GM19043 (cell line): Measurements from ENCODE around the gene A1BG.
A peak's percentile ranks its signal among the peaks of the same experiment; 100 is the strongest.
"Not testable (repeated sequence)": the region's sequence is repeated elsewhere in the genome, so short reads cannot be mapped to it uniquely, and the experiment has no call there.

Experiments used
- ATAC-seq: cut with Tn5 transposase; IDR thresholded peaks from one replicate; pipeline ENCODE4 v1.9.1; 2021; ENCODE audit warnings: low read depth; ENCODE audit not compliant: unreplicated experiment

Gene A1BG

DNA sequence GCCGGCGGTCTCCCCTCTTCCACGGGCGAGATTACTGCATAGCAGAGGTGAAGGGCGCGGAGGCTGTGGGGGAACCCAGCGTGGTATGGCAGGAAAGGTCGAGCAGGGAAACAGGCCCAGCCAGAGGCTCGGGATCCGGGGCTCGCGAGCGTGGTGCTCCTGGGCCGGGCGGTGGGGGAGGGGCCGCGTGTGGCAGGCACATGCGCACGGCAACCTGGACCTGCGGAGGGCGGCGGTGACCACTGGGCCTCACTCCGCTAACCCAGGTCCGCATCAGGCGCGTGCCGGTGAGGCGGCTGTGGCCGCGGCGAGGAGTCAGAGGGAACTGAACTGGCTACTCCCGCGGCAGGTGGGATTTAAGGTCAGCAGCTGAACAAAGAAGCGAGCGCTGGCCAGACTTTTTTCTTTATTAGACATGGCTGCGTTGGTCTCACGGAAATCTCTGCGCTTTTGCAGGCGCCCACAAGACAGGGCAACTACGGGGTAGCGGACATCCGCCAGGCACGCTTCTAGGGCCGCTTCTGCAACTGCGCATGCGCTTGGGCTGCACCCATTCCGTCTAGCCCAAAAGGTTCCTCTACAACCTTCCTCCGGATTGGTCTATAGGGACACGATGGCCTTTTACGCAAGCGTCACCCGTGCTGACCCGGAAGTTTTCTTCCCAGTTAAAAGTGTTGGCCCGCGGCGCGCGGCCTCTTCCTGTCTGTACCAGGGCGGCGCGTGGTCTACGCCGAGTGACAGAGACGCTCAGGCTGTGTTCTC, 33.5 kb upstream of the A1BG start, which contains the start of gene RPS5:
Gene RPS5 (plus strand): TSS at position 694 of the 762 bp plus-strand sequence. CDS start 869 bp downstream, outside the sequence.
- ATAC-seq: peak; percentile 92

DNA sequence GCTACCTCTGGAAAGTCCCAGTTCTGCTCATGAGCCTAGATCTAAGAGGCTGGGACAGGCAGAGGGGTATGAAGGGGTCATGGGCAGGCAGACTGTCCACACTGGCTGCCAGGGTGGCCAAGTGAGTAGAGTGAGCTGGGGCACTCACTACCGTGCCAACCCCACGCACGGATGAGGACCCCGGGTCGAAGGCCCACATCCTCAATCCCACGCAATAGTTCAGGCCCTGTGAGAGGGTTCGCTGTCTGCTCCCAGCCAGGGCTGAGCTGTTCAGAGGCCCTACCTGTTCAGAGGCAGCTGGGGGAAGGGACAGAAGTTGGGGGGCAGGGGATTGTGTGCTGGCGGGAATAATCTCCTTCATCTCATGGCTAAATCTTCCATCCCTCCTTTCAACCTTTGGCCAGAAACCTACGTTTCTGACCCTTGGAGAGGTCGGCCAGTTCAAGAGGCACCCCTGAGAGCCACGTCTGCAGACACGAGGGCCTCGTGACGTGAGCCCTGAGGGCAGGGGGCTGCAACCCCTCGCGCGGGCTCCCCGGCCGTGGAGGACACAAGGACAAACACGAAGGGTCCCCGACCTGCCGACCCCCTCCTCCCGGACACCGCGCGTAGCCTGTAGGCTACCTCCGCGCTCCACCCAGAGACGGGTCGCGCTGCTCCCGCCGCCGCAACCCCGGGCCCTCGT, 32.7 kb upstream of the A1BG start:
- no peak for ATAC-seq

DNA sequence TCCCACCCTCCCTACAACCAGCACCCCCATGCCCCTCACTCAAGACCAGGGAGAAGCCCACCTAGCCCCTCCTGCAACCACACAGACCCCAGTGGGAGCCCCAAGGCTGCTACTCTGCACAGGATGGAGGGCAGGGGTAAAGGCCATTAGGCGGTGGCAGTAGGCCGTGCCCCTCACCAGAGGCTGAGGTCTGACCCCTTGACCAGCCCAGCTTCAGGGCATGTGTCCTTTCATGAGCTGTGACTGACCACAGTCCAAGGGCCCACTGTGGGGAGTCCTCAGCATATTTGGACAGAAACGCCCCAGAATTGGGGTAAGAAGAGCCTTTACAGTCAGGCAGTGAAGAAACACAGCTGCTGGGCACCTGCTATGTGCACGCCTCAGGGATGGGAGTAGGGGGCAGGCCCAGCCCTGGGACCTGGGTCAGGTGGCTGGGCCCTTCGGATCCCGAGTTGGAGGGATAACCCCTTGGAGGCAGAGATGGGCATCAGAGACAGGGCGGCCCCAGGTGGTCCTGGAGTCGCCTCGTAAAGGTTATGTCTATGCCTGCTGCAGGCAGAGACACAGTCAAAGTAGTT, 32.1 kb upstream of the A1BG start:
- no peak for ATAC-seq

GRCh38 chr19:58382997-58383603, 29.8 kb upstream of the A1BG start:
- no peak for ATAC-seq

- no peak for ATAC-seq
Observed at GRCh38 chr19:58381460-58382212, 28.3 kb upstream of the A1BG start.

DNA sequence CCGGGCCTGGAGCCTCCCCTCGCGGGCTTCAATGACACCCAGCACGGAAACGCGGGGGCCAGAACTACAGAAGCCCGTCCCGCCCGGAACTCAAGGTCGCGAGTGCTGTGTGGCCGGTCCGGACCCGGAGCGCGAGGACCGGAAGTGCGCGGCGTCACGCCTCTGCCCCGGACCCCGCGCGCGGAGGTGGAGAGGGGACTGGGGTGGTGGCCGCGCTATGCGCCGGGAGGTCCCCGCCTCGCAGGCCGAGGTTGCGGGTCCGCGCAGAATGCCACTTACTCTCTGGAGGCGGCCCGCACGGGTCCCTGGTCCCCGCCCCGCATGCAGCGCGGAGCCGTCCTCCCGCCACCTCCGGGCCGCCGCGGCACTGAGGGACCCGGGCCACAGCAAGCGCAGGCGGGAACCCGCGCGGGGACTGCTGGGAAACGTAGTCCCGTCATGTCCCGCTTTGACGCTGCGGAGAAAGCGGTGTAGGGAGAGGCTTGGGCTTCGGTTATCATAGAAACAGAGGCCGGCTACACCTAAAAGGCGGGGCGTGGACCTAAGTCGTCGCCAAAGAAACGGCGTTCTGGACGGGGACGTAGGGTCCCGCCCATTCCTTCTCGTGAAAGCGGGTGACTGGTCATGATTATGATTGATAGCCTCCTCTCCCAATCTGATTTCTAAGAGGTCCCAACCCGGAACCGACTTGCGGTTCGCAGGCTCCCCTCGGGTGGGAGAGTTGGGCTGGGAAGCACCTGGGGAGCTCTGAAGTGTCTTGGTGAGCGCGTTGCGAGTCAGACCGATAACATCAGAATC, 27.6 kb upstream of the A1BG start, which contains the start of gene ZNF837:
Gene ZNF837 (minus strand): TSS at position 369 of the 798 bp plus-strand sequence. CDS start 11,698 bp downstream, outside the sequence.
- peak; percentile 83 for ATAC-seq

DNA sequence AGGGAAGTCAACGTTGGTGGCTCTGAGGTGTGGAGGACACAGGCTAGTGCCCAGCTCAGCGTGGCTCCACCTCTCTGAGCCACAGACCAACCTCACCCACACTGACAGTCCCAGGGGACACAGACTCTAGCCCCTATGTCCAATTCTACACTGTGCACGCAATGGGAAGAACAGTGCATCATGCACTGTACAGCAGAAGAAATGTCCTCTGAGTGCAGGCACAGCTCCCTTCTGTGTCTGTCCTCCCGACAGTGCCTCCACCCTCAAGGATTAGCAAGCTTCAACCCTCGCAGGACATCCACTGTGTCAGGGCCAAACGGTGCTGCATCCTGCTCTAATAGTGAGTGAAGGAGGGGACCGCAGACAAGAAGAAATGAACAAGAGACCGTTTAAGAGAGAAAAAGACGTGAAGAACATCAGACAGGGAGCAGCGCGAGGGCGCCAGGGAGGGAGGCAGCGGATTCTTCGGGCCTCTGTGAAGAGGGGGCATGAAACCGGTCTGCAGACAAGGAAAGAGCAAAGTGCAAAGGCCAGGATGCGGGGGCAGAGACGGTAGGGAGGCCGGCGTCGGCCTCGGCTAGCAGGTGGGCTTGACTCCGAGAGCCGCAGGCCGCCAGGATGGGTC, 26.9 kb upstream of the A1BG start:
- ATAC-seq: no peak

DNA sequence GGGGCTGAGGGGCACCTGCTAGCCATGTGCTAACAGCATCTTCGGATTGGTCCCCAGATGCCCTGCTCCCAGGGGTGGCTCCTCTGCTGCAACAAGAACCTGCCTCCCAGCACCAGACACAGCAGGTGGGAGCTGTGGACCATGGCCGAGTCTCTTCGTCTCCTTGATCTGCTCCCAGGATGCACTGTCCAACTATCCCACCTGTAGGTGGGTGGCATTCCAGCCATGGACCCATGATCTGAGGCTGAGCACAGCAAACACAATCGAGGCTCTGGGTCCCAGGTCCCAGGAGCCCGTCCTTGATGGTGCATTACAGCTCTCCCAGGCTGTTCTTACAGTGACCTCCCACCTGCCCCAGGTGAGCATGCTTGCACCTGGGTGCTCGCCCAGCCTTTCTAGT, 26.0 kb upstream of the A1BG start:
- no peak for ATAC-seq

- ATAC-seq: not testable (repeated sequence)
Observed at GRCh38 chr19:58376724-58377123, 23.4 kb upstream of the A1BG start.

- no peak for ATAC-seq
Observed at GRCh38 chr19:58374200-58374599, 20.9 kb upstream of the A1BG start.

DNA sequence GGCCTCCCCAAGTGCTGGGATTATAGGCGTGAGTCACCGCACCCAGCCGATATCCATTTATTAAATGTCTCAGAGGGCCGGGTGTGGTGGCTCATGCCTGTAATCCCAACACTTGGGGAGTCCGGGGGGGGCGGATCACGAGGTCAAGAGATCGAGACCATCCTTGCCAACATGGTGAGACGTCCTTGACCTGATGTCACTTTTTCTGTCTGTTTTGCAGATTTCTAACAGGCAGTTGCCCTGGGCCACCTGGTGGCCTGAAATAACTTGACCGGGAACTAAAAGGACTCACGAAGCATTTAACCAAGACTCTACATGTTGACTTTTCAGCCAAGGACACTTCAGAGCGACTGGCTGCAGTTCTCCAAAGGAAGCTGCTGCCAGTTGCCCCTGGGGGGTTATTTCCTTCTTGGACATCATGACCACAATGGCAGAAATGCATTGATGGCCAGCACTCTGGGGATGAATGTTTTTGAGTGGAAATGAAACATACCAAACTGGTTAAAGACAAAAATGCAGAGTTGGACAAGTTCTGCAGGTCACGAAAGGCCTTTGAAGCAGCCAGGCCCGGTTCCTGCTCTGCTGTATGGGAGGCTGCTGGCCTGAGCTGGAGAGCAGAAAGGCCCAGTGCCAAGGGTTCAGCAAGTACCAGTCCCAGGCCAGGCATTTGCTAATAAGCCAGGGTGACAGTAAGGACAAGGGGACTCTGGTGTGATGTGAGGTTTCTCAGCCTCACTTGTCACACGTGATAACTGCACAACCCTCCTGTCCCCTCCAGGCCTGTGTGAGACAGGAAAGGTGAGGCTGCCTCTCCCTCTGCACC, 19.2 kb upstream of the A1BG start:
- no peak for ATAC-seq

GRCh38 chr19:58368561-58369360, 15.5 kb upstream of the A1BG start:
- ATAC-seq: no peak

DNA sequence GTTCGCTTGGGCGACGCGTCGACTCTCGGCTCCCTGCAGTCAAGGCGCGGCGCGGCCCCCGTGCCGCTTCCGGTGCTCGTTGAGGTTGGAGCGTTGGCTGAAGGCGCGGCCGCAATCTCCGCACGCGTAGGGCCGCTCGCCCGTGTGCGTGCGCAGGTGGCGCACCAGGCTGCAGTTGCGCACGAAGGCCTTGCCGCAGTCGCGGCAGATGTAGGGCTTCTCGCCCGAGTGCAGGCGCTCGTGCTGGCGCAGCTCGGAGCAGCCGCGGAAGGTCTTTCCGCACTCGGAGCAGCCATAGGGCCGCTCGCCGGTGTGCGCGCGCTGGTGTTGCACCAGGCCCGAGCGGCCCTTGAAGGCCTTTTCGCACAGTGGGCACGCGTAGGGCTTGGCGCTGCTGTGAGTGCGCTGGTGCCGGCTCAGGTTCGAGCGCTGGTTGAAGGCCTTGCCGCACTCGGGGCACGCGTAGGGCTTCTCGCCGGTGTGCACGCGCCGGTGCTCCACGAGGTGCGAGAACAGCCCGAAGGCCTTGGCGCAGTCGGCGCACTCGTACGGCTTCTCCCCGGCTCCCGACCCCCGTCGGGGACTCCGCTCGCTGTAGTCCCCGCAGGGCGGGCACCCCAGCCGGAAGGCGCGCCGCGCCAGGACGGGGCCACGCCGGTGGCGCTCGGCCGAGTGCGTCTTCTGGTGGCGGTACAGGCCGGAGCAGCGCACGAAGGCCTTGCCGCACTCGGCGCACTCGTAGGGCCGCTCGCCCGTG, 14.6 kb upstream of the A1BG start:
- ATAC-seq: no peak

DNA sequence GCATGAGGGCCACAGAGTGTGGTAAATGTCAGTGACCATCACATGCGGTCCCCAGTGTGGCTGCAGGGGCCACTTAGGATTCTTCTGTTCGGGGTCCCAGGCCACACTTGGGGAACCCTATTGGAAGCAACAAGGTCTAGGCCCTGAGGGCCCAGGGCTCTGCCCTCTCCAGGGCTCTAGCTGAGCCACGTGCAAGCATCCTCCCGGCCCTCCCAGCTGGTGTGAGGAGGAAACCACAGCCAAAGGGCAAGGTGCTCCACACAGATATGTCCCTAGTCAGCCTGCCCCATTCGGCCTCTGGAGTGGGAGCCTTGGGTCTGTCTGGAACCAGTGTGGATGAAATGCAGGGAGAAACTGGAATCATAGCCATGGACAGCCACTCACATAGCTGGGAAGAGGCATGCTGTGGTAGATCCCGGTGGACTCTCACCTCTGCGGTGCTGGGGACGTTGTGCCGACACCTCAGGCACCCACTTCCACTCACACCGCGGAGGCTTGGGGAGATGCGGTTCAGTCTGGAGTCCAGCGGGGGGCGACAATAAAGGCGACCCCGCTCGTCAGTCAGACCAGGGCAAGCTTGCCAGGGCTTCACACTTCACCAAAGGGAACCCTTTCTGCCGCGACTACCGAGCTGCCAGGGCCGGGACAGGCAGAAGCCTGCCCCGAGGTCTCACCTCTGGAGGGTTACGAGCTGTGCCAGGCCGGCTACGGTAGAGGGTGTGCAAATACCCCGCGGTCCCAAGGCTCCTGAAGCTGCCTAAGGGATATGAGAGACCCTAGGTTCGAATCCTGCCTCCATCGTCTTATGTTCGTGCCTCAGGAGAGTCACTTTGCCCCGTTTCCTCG, 13.5 kb upstream of the A1BG start:
- ATAC-seq: no peak

DNA sequence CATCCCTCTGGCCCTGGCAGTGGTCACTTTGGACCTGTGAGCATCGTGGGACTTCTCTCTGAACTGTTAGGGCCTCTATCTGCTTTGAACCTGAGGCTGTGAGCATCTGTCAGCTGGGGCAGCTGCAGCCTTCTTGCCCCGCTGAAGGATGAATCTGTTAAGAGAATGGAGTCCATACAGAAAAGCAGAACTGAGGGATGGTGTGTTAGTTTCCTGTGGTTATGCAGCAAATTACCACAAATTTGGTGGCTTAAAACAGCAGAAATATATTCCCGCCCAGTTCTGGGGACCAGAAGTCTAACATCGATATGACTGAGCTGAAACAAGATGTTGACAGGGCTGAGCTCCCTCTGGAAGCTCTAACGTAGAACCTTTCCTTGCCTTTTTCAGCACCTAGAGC, 10.9 kb upstream of the A1BG start:
- no peak for ATAC-seq
